Effector memory CD4-positive, alpha-beta T cell (primary cell): ENCODE results near the gene STK26.

Source experiments
- DNase-seq, 3 donors: peaks; one replicate each; pipeline ENCODE4 v3.0.0-alpha.2; 2020
- H3K27ac ChIP-seq: 2 replicates; pipeline ENCODE4 v1.7.0; 2013; ENCODE audit warnings: mild to moderate bottlenecking, low read length, moderate library complexity; ENCODE audit not compliant: insufficient read depth, poor library complexity, severe bottlenecking
- H3K27me3 ChIP-seq: replicated peaks from 2 replicates; pipeline ENCODE4 v1.7.0; 2013; ENCODE audit warnings: mild to moderate bottlenecking, low read length; ENCODE audit not compliant: insufficient read depth, control insufficient read depth, poor library complexity, severe bottlenecking
- H3K36me3 ChIP-seq: 2 replicates; pipeline ENCODE4 v1.7.0; 2013; ENCODE audit warnings: mild to moderate bottlenecking, low read length, moderate library complexity; ENCODE audit not compliant: control insufficient read depth, insufficient read depth
- H3K4me1 ChIP-seq: 2 replicates; pipeline ENCODE4 v1.7.0; 2013; ENCODE audit warnings: low read length, mild to moderate bottlenecking; ENCODE audit not compliant: control insufficient read depth, insufficient read depth, poor library complexity, severe bottlenecking
- H3K4me3 ChIP-seq: 2 replicates; pipeline ENCODE4 v1.7.0; 2013; ENCODE audit warnings: low read length, low read depth, mild to moderate bottlenecking; ENCODE audit not compliant: insufficient read depth, poor library complexity, severe bottlenecking
- H3K9me3 ChIP-seq: 2 replicates; pipeline ENCODE4 v1.7.0; 2013; ENCODE audit warnings: mild to moderate bottlenecking, low read length, moderate library complexity; ENCODE audit not compliant: control insufficient read depth

The STK26 gene

GRCh38 chrX:132118358-132118757, 95.3 kb downstream of the STK26 start:
- no peak for DNase-seq
- Histone ChIP-seq H3K27ac (no peak overlapping the region), H3K9me3 (no peaks in the 10 kb centered on the region), H3K4me3 (no peak overlapping the region), H3K36me3 (no peaks in the 10 kb centered on the region), H3K4me1 (no peaks in the 10 kb centered on the region), H3K27me3 (no peaks in the 10 kb centered on the region)

GRCh38 chrX:132119283-132119682, 96.2 kb downstream of the STK26 start:
- H3K4me1 ChIP-seq, result no peaks in the 10 kb centered on the region
- no peak for DNase-seq
- H3K9me3 ChIP-seq, result no peaks in the 10 kb centered on the region
- no peak overlapping the region for H3K4me3 ChIP-seq
- no peaks in the 10 kb centered on the region for H3K27me3 ChIP-seq
- no peak overlapping the region for H3K27ac ChIP-seq
- H3K36me3 ChIP-seq, result no peaks in the 10 kb centered on the region

- no peaks in the 10 kb centered on the region for H3K27me3 ChIP-seq
- DNase-seq, result no peak
Measured at GRCh38 chrX:132119821-132120515, 96.9 kb downstream of the STK26 start.

GRCh38 chrX:132120913-132121312, 97.8 kb downstream of the STK26 start:
- Histone ChIP-seq H3K4me1 (no peaks in the 10 kb centered on the region), H3K9me3 (no peaks in the 10 kb centered on the region), H3K27me3 (no peaks in the 10 kb centered on the region), H3K36me3 (no peaks in the 10 kb centered on the region), H3K4me3 (no peak overlapping the region), H3K27ac (no peak overlapping the region)
- DNase-seq, result no peak

More at GRCh38 chrX:132119821-132120515, 96.9 kb downstream of the STK26 start:
- Histone ChIP-seq H3K4me1 (no peaks in the 10 kb centered on the region), H3K9me3 (no peaks in the 10 kb centered on the region), H3K36me3 (no peaks in the 10 kb centered on the region), H3K27ac (no peak overlapping the region), H3K4me3 (no peak overlapping the region)
